NCI-H1092 treated with DMSO at 0.1 percent for 48 hours (cell line): ENCODE results near the gene ZNF423.

ENCODE experiments used
- DNase-seq: peaks from one replicate; lab custom pipeline; 2025; lab: John Stamatoyannopoulos, UW

ZNF423 gene

GRCh38 chr16:49749816-49750215, 106.1 kb downstream of the ZNF423 start:
- no peak for DNase-seq

- DNase-seq, result peak; percentile 46
Observed at GRCh38 chr16:49748322-49748721, 107.6 kb downstream of the ZNF423 start.

GRCh38 chr16:49747654-49748053, 108.3 kb downstream of the ZNF423 start:
- no peak for DNase-seq

GRCh38 chr16:49746545-49746944, 109.4 kb downstream of the ZNF423 start:
- DNase-seq, result no peak

GRCh38 chr16:49745311-49745747, 110.6 kb downstream of the ZNF423 start:
- DNase-seq, result no peak

- DNase-seq, result no peak
Observed at GRCh38 chr16:49744244-49745220, 111.4 kb downstream of the ZNF423 start.

- DNase-seq, result no peak
Observed at GRCh38 chr16:49743658-49744057, 112.3 kb downstream of the ZNF423 start.

- no peak for DNase-seq
Observed at GRCh38 chr16:49743203-49743464, 112.8 kb downstream of the ZNF423 start.

GRCh38 chr16:49742428-49743202, 113.3 kb downstream of the ZNF423 start:
- DNase-seq, result no peak

- DNase-seq, result no peak
Observed at GRCh38 chr16:49740256-49740655, 115.7 kb downstream of the ZNF423 start.

GRCh38 chr16:49739381-49739780, 116.5 kb downstream of the ZNF423 start:
- DNase-seq, result no peak

- DNase-seq, result no peak
Observed at GRCh38 chr16:49738832-49739231, 117.1 kb downstream of the ZNF423 start.

- no peak for DNase-seq
Observed at GRCh38 chr16:49738001-49738400, 117.9 kb downstream of the ZNF423 start.

GRCh38 chr16:49737541-49737940, 118.4 kb downstream of the ZNF423 start:
- DNase-seq, result no peak

- no peak for DNase-seq
Observed at GRCh38 chr16:49734331-49734730, 121.6 kb downstream of the ZNF423 start.

GRCh38 chr16:49733313-49734009, 122.5 kb downstream of the ZNF423 start:
- DNase-seq, result no peak

GRCh38 chr16:49731911-49732310, 124.0 kb downstream of the ZNF423 start:
- DNase-seq, result no peak

GRCh38 chr16:49730772-49731171, 125.1 kb downstream of the ZNF423 start:
- DNase-seq, result no peak

- no peak for DNase-seq
Observed at GRCh38 chr16:49727611-49728010, 128.3 kb downstream of the ZNF423 start.

GRCh38 chr16:49726155-49726554, 129.8 kb downstream of the ZNF423 start:
- DNase-seq, result no peak

GRCh38 chr16:49725651-49726050, 130.3 kb downstream of the ZNF423 start:
- DNase-seq, result no peak

- DNase-seq, result no peak
Observed at GRCh38 chr16:49724774-49725173, 131.1 kb downstream of the ZNF423 start.

- DNase-seq, result no peak
Observed at GRCh38 chr16:49723310-49723709, 132.6 kb downstream of the ZNF423 start.
